GM21528 (cell line): ENCODE data around the gene SRGAP2.
A peak's percentile ranks its signal among the peaks of the same experiment; 100 is the strongest.
"Not testable (repeated sequence)": the region's sequence is repeated elsewhere in the genome, so short reads cannot be mapped to it uniquely, and the experiment has no call there.

Experiments used
- ATAC-seq: cut with Tn5 transposase; IDR thresholded peaks from one replicate; pipeline ENCODE4 v1.9.1; 2021; ENCODE audit warnings: mild to moderate bottlenecking, moderate library complexity; ENCODE audit not compliant: unreplicated experiment, low FRiP score

The SRGAP2 gene

DNA sequence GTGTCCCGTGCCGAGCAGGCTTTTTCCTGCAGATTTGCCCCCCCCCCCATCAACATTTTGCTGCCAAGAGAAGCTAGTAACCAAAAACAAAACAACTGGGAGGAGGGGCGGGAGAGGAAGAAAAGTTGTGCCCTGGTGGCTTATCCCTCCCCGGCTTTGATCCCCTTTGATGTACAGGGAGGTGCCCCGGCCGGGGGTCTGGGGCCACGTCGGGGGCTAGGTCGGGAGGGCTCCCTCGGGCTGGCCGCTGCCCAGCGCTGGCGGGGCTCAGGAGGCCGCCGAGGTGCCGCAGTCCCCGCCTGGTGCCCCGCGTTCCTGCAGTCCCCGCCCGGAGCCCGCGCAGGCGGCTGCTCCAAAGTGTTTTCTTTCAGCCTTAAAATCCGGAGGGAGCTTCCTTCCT lies 1.5 kb downstream of the SRGAP2 start:
- ATAC-seq = not testable (repeated sequence)

DNA sequence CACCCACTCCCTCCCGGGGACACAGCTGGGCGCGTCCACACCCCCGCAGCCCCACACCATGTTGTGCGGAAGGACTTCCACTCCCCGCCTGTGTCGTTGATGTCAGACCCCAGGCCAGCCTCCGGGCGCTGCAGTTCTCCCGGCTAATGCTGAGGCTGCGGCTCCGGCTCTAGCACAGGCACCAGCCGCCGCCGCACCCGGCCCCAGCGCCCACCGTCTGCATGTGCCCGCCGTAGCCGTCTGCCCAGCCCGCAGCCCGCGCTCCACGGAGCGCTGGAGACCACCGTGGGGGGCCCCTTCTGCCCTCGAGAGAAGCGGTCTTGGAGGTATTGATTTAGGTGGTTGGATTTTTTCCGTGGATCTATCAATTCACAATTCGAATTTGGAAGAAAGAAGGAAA lies 2.2 kb downstream of the SRGAP2 start:
- not testable (repeated sequence) for ATAC-seq

DNA sequence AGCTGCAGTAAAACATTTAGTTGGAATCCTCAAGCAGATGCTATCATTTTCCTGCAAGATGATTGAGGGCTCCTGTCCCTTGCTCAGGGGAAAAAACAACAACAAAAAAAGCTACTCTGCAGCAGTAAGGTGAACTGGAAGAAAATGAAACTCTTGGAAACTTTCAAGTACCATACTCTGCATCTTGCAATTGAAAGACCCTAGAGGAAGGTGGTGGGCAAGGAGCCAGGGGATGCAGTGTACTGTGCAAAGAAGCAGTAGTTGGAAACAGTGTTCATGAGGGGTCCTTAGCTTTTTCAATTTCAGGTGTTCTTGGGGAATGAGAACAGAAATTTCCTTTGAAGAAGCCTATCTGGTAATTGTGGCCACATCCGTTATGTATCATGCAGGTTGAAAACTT lies 7.5 kb downstream of the SRGAP2 start:
- ATAC-seq = not testable (repeated sequence)

DNA sequence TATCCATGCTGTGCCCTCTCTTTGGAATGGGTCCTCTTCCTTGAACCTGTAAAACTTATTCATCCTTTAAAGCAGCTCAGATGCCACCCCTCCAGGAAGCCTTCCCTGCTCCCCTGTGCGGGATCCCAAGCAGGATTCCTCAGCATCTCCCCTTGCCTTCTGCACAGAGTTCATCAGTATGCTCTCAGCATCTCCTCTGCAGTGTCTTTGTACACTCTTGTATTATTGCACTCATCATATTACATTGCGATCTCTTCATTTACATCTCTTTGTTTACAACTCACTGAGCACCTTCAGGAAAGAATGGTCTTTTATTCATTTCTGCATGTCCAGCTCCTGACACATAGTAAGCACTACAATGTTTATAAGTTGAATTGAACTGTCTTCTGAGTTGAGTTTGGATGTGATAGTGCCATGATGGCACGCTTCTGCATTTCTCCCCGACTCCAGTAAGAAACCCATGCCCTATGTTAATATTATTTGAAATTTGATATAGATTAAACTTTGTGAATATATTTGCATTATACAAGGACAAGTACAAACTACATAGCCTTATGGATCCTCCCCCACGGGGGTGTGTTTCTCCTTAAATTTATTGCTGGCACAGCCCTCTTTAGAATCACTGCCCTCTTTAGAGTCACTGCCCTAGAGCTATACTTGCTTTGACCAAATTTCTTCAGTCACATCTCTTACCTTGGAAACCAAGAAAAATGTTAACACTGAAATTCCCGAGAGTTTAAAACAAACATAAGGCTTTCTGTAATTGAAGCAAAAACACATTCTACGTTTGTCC lies 12.5 kb downstream of the SRGAP2 start:
- not testable (repeated sequence) for ATAC-seq

DNA sequence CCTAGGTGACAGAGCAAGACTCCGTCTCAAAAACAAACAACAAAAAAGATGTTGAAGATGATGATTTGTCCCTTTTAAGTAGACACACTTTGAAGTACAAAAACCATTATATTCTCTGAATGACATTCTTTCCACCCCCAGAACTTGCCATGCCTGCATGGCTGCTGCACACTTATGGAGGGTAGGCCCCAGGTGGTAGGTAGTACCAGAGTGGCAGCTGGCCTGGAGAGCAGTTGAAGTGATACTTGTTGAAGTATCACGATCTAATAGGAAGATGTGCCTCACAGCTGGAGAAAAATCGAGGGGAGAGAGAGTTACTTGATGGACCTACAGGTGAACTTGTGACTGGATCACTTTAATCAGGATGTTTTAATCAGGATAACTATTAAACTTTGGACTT lies 14.9 kb downstream of the SRGAP2 start:
- not testable (repeated sequence) for ATAC-seq

DNA sequence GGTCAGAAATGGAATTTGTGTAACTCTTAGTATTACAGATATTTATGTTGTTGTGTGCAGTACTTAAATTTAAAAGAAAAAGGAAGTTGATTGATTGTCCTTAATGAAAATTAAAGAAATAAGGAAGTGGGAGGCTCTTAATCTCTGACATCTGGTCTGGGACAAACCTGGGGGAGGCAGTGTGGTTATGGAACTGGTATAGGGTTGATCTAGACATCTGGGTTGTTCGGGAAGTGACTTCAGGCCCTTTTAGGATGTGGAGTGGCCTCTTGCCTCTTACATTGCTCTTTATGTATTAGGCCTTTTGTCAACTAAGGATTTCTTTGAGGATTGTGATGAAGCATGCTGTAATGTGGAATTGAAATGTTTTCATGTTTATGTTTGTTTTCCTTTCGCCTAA lies 15.4 kb downstream of the SRGAP2 start:
- ATAC-seq = not testable (repeated sequence)

DNA sequence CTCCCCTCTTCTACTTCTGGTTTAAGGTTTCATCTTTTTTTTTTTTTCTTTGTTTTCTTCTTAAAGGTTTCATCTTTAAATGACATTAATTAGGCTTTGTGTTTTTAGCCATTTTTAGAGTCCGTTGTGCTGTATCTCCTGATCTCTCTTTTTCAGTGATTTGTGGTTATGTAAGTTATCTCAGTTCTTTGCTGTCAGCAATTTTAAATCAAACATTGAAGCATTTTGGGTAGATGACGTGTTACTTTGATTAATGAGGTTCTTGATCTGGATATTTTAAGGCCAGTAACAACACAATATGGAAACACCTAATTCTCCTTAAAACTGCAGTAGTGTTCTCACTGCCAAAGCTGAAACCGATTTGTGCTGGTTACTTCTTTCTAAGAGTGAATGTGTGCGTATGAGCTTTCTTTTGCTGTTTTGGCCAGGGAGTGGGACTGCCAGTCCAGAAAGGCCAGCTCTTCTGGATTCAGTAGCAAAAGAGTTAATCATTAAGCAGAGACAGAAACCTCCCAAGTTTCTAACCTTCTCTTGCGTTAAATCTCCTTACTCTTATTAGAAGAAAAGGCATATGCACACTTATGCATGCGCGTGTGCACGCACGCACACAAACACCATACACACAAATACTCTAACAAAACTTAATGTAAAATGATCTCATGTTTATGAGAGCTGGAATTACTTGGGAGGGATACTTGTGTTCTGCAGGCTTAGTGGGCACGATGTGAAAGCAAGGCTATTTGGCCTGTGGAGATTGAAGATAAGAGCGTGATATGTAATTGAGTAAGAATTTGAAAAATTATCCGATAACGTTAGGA lies 16.4 kb downstream of the SRGAP2 start:
- not testable (repeated sequence) for ATAC-seq

DNA sequence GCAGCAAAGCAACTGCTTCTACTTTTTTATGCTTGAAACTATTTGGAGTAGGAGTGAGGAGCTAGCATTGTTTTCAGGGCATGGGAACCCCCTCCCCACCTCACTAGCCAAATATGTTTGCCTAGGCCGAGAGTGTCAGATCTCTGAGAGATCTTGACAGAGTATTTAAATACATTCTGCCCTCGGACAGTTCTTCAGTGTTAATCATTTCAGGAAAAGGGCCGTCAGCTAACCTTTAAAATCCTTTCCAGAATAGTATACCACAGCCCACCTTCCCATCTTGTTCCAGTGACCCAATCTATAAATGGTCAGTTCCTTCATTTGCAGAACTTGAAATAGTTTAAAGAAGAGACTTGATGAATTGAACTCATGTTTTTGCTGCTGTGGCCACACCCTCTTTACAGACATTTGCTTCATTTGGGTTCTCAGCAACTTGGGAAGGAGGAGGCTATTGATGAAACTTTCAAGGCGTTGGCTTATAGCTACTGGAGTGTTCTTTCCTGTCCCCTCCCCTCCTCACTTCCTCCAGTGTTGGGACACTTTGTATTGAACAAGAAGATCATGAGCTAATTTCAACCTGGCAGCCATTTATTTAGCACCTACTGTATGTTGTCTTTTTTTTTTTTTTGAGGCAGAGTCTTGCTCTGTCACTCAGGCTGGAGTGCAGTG lies 17.1 kb downstream of the SRGAP2 start:
- not testable (repeated sequence) for ATAC-seq

DNA sequence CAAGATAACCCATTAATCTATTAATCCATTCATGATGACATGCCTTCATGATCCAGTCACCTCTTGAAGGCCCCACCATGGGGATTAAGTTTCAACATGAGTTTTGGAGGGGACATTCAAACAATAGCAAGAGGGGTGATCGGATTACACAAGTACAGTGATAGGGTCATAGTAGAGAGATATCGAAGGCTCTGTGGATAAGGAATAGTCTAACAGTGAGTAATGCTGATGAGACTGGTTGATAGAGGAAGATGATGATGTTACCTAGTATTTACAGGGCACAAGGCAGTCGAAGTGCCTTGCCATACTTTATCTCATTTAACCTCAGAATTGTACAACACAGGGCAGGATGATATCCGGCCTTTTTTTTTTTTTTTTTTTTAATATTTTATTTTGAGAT lies 18.2 kb downstream of the SRGAP2 start:
- ATAC-seq = not testable (repeated sequence)

DNA sequence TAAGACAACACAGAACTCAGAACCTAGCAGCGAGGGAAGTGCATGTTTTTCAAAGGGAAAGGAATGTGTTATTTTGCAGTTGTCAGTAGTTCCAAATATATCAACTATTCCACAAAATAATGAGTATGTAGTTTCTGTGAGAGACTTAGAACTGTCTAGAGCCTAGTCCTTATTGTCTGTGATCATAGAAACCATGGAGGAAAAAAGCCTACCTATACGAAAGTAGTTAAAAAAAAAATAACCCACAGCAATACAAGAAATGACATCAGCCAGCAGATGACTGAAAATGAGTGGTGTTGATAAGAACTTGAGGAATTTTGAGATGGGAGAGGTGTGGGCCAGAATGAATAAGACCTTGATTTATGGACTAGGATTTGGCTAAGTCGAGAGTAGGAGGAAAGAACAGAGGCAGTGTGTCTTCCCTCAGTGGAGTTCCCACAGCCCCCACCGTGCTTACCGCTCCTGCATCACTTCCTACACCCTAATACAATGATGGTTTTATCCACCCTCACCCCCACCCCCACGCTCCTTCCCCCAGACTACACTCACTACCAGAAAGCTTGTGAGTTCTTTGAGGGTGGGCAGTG lies 20.9 kb downstream of the SRGAP2 start:
- not testable (repeated sequence) for ATAC-seq

DNA sequence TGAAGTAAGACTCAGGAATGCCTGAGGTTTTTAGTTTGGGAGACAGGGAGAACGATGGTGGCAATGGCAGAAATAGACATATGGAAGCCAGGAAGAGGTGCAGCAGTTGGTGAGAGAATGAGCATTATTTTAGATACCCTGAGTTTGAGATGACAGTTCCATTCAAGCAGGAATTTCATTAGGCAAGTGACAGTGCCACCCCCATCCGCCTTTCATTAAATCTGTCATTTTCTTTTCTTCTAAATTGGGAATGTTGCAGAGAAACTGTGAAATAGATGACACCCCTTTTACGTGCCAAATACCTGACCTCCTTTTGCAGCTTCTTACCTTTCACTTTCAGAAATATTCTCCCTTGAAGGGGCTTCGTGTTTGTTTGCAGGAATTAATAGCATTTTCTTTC lies 22.0 kb downstream of the SRGAP2 start:
- ATAC-seq = not testable (repeated sequence)

DNA sequence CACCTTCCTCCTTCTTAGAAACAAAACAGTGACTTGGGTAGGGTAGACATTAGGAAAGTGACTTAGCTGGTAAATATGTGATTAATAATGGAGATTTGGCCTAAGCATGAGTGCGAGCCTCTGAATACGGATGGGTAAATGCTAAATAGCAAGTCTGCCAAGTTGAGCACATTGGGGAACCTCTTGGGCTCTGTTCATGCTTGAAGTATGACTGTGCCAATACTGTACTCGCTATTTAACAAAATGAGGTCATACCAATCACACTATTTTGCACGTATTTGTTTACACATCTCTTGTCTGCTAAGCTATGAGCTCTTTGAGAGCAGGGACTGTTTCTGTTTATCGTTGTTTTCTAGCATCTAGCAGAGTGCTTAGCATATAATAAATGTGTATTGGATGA lies 23.5 kb downstream of the SRGAP2 start:
- not testable (repeated sequence) for ATAC-seq

DNA sequence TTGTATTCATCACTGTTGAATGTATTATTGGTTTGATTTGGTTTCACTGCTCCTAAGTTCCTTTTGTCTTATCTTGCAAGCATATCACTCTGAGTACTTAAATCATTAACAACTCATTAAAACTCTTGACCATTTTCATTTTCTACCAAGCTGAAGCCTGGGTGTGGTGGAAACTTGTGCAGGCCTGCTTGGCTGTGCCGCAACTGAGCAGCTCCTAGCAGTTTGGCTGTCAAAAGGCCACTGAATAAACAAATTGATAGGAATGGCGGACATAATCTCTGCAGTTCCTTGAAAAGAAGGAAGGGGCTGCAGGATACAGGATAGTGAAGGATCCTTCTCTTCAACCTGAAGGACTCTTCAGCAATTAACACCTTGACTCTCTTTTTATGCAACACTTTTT lies 25.9 kb downstream of the SRGAP2 start:
- not testable (repeated sequence) for ATAC-seq

DNA sequence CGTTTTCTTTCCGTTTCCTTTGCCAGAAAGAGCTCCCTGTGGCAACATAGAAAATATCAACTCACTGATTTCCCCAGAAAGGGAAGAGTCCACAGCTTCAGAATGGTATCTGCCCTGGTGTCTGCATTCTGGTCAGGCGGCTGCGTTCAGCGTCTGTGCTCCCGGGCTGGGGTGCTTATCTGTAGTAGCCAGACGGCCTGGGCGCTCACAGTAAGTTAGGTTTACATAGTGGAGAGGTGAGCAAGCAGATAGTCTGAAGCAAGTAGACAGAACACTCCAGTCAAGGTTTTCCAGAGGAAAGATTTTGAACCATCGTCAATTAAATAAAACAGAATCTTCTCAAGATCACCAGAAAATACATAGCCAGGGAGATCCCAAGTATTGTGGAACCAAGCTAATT lies 28.6 kb downstream of the SRGAP2 start:
- ATAC-seq = not testable (repeated sequence)

DNA sequence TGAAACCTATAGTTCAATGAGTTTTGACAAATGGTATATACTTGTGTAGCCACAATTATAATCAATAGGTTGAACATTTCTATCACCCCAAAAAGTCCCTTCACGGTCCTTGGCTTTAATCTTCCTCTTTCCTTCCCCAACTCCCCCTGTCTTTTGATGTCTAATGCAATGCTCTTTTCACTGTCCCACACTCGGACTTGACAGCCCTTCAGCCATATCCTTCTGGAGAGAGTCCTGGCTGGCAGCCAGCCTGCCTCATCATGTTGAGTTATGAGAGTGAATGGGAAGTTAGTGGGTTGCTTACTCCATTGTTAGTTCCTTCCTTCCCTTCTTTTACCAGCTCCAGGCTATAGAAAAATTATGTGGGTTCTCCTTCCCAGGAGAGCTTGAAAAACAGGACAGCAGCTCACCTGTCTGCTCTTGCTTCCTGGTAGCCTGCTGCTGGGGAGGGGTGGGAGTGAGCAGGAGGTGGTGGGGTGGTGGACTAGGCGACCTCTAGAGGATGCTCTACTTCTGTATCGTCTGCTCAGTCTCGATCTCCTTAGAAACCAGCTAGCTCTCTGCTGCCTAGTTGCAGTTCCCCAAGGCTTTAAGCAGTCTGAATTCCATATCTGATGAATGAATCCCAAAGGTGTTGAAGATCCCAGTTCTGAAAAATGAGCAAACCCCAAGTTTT lies 29.8 kb downstream of the SRGAP2 start:
- ATAC-seq = peak; percentile 61

DNA sequence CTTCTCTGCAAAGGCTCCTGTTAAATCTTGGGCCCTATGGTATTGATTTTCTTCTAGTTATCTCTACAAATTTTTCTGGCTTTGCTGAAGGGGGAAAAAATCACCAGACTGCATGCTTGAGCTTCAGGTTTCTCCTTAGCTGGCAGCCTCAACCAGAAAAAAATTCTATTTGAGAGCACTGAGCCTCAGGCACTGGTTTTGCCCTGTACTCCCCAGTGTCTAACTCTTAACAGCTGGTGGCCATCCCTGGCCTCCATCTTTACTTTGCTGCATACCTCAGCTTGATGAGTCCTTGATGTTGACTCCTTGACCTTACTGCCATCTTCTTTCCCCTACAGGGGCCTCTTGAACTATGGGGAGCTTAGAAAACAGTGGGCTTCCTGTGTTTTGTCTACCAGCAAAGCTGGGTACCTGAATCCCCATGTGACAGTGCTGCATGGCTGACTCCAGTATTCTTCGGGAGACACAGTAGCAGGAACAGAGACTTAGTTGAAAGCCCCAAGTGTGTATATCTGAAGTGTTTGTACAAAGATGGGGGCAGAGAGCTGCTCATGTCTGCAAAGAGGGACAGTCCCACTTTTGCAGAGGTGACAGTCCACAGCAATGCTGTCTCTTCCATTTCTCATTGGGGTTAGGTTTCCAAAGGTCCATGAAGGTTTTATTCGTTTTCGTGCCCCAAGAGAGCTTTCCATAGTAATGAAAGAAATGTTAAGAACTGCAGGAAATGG lies 31.0 kb downstream of the SRGAP2 start:
- not testable (repeated sequence) for ATAC-seq

DNA sequence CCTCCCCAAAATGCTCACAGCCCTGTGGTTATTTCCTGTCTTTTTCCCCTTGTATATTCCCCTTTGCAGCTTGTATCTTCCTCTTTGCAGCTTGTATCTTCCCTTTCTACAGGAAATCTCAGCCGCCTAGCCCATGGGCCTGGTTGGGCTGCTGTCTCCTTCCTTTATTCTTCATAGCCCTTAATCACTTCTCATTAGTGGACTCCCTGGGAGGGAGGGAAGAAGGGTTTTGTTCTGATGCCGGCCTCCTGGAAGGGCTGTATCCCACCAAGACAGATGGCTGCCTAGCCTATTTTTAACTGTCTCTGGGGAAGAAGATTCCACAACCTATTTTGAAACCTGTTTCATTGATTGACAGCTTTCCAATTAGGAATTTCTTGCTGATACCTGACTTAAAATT lies 31.8 kb downstream of the SRGAP2 start:
- not testable (repeated sequence) for ATAC-seq

DNA sequence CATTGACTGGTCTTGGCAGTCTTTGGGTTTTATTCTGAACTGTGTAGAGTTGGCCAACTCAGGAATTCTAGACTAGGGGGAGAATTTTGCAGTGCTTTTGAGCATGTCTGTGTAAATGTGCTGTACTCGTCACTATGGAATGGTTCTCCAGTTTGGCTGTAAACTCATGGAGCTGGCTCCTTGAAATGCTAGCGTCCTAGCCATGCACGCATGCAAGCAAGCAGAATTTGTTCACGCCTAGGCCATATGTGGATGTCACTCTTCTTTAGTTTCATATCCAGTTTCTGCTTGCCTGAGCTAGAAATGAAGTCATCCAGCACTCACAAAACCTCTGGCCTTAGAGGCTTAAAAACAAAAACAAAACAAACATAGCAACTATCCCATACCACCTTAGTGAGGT lies 36.9 kb downstream of the SRGAP2 start:
- ATAC-seq = not testable (repeated sequence)

DNA sequence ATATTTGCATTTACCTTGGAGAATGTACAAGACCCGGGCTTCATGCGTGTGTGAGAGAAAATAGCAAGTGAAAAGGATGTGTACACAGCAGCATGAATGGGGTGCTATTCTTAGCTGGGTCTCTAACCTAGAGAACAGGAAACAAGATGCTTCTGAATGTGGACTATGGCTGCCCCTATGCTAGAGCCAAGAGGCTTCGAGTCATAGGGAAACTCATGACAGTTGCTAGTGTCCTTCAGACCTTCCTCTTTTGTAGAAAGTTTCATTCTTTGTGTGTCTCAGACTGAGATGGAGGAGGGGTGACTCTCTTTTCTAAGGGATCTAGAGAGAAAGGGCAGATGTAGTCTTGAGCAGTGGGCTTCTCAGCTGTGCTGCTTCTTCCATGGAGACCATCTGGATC lies 40.0 kb downstream of the SRGAP2 start:
- peak; percentile 97 for ATAC-seq
